HG03457 (cell line): Measurements from ENCODE around the gene IMPDH1.
"Not testable (repeated sequence)": the region's sequence is repeated elsewhere in the genome, so short reads cannot be mapped to it uniquely, and the experiment has no call there.

ENCODE experiments used
- ATAC-seq: cut with Tn5 transposase; IDR thresholded peaks from one replicate; pipeline ENCODE4 v1.9.1; 2021; ENCODE audit warnings: moderate number of reproducible peaks; ENCODE audit not compliant: unreplicated experiment

The IMPDH1 gene

GRCh38 chr7:128409596-128410450, at the start of gene IMPDH1:
IMPDH1 (minus strand) TSS chr7:128409982; CDS start chr7:128409901, 81 bp downstream.
- peak; percentile 61 for ATAC-seq

- ATAC-seq: peak; percentile 39
Measured at GRCh38 chr7:128459394-128459878, 49.7 kb upstream of the IMPDH1 start.

GRCh38 chr7:128458956-128459355, 49.2 kb upstream of the IMPDH1 start:
- peak; percentile 5 for ATAC-seq

GRCh38 chr7:128457385-128457784, 47.6 kb upstream of the IMPDH1 start:
- not testable (repeated sequence) for ATAC-seq

GRCh38 chr7:128456255-128456725, 46.5 kb upstream of the IMPDH1 start:
- ATAC-seq: no peak

GRCh38 chr7:128455543-128456254, 45.9 kb upstream of the IMPDH1 start, which contains the start of gene HILPDA:
HILPDA (plus strand) TSS chr7:128455878; CDS start chr7:128457269, 1,391 bp downstream.
- ATAC-seq: peak; percentile 77

GRCh38 chr7:128454808-128455542, 45.2 kb upstream of the IMPDH1 start:
- no peak for ATAC-seq

- ATAC-seq: no peak
Measured at GRCh38 chr7:128453836-128454804, 44.3 kb upstream of the IMPDH1 start.

GRCh38 chr7:128452552-128452951, 42.8 kb upstream of the IMPDH1 start:
- ATAC-seq: no peak

GRCh38 chr7:128450913-128451312, 41.1 kb upstream of the IMPDH1 start:
- no peak for ATAC-seq

- no peak for ATAC-seq
Measured at GRCh38 chr7:128450409-128450808, 40.6 kb upstream of the IMPDH1 start.

GRCh38 chr7:128448751-128449302, 39.0 kb upstream of the IMPDH1 start:
- ATAC-seq: no peak

GRCh38 chr7:128447941-128448564, 38.3 kb upstream of the IMPDH1 start:
- no peak for ATAC-seq

GRCh38 chr7:128446306-128446705, 36.5 kb upstream of the IMPDH1 start:
- no peak for ATAC-seq

- no peak for ATAC-seq
Measured at GRCh38 chr7:128443831-128444600, 34.2 kb upstream of the IMPDH1 start.

- ATAC-seq: no peak
Measured at GRCh38 chr7:128442356-128442755, 32.6 kb upstream of the IMPDH1 start.

- ATAC-seq: no peak
Measured at GRCh38 chr7:128437426-128438332, 27.9 kb upstream of the IMPDH1 start.
